Measurements from ENCODE around the gene TSPO2. TPM values are rescaled to one million over a fixed set of nuclear protein-coding genes. Genes with fewer than 3 reads are reported as not detected.

The TSPO2 gene
- total and polyA plus RNA-seq, 9 of the 15 experiments (the other 6 are each of a cell fraction or from before 2014, with no cell fraction given) = not detected

- TF ChIP-seq ELK3 (CRISPR knock-in tag; IDR thresholded peaks at IDR 0.05) (no peak), POLR2AphosphoS5 (IDR thresholded peaks at IDR 0.05; ENCODE audit: control insufficient read depth, insufficient read depth, low read depth, low read length) (0 out of 2 replicates have a peak, but pooled peaks have one; percentile 28), CTBP1 (IDR thresholded peaks at IDR 0.05; ENCODE audit: borderline replicate concordance) (peak; percentile 29; the same call in 1 of the 2 replicates), SIN3A (IDR thresholded peaks at IDR 0.05; ENCODE audit: borderline replicate concordance in 2 of 2, control insufficient read depth in 1 of 2, low read depth in 2 of 2, low read length in 2 of 2) (0 out of 4 replicates have a peak, but pooled peaks of 1 of the 2 experiments have one; percentile 10), ZNF280B (CRISPR knock-in tag; IDR thresholded peaks at IDR 0.05) (no peak), TBL1XR1 (IDR thresholded peaks at IDR 0.05; ENCODE audit: low read length in 2 of 2) (no peak), KAT7 (CRISPR knock-in tag; IDR thresholded peaks at IDR 0.05; ENCODE audit: borderline replicate concordance) (peak; percentile 92; the same call in 1 of the 2 replicates), ERF (CRISPR knock-in tag; IDR thresholded peaks at IDR 0.05) (0 out of 2 replicates have a peak, but pooled peaks have one; percentile 18), ATF1 (CRISPR knock-in tag; IDR thresholded peaks at IDR 0.05) (no peak), ATF1 (tag; IDR thresholded peaks at IDR 0.05) (0 out of 2 replicates have a peak, but pooled peaks have one; percentile 12), PHB2 (IDR thresholded peaks at IDR 0.05; ENCODE audit: low read depth) (no peak), FOXJ3 (CRISPR knock-in tag; IDR thresholded peaks at IDR 0.05) (no peak), CC2D1A (IDR thresholded peaks at IDR 0.05) (no peak), HDAC1 (IDR thresholded peaks at IDR 0.05) (peak in 1 of 2 experiments; percentile 55; a peak in 2 of 4 replicates), CHD4 (IDR thresholded peaks at IDR 0.05; ENCODE audit: insufficient read depth, insufficient replicate concordance, low read depth, low read length, poor library complexity, severe bottlenecking) (no peak), PRDM10 (IDR thresholded peaks at IDR 0.05; ENCODE audit: partially characterized antibody) (peak; percentile 83), ELF4 (CRISPR knock-in tag; IDR thresholded peaks at IDR 0.05) (no peak), ZBTB9 (CRISPR knock-in tag; IDR thresholded peaks at IDR 0.05) (0 out of 2 replicates have a peak, but pooled peaks have one; percentile 21)
Measured at GRCh38 chr6:41073968-41074691, 31.9 kb downstream of the TSPO2 start (continued).

All from K562 (cell line).